Activated naive CD8-positive, alpha-beta T cell treated with anti-CD3 and anti-CD28 coated beads for 36 hours (primary cell): ENCODE measurements around the gene ZFP64. TPM values are rescaled to one million over a fixed set of nuclear protein-coding genes. Genes with fewer than 3 reads are reported as not detected.
"Not testable (repeated sequence)": the region's sequence is repeated elsewhere in the genome, so short reads cannot be mapped to it uniquely, and the experiment has no call there.

ENCODE experiments used
- DNase-seq: peaks from one replicate; pipeline ENCODE4 v3.0.0; 2021
- H3K27ac Mint-ChIP-seq: one replicate; pipeline ENCODE4 v1.8.0; 2022; ENCODE audit warnings: mild to moderate bottlenecking, moderate library complexity, mixed read lengths
- H3K27me3 Mint-ChIP-seq: one replicate; pipeline ENCODE4 v1.8.0; 2022; ENCODE audit warnings: mild to moderate bottlenecking, mixed read lengths
- H3K36me3 Mint-ChIP-seq: one replicate; pipeline ENCODE4 v1.8.0; 2021; ENCODE audit warnings: mild to moderate bottlenecking, mixed read lengths
- H3K4me1 Mint-ChIP-seq: one replicate; pipeline ENCODE4 v1.8.0; 2021; ENCODE audit warnings: mixed read lengths
- H3K4me3 Mint-ChIP-seq: one replicate; pipeline ENCODE4 v1.8.0; 2022; ENCODE audit warnings: mild to moderate bottlenecking, moderate library complexity, mixed read lengths
- H3K9me3 Mint-ChIP-seq: one replicate; pipeline ENCODE4 v1.8.0; 2022; ENCODE audit warnings: mixed read lengths
- total RNA-seq, 2 experiments: library from RNA; stranded (reverse); gene quantifications; one replicate each; pipeline ENCODE4 v1.2.3, GENCODE V29; 2021

The ZFP64 gene
- total RNA-seq, 2 experiments from 2014 or later: 13.1 to 13.5 TPM

DNA sequence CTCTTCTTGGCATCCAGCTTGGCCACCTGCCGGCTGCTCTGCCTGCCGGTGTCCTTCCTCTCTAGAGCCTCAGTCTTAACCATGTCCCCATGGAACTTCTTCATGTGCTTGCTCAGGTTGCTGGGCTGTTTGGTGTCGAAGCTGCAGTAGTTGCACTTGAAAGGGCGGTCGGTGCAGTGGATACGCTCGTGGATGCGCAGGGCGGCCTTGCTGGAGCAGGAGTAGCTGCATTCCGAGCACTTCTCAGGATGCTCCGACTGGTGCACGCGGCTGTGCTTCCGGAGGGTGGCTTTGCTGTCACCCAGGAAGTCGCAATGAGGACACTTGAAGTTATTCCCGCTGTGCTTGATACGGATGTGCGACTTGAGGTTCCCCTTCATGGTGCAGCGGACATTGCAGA, 38.7 kb downstream of the ZFP64 start:
- peaks cover 3% of the 10 kb centered on the region for H3K9me3 Mint-ChIP-seq
- H3K4me3 Mint-ChIP-seq: no peak overlapping the region
- H3K36me3 Mint-ChIP-seq: peaks cover 20% of the 10 kb centered on the region
- H3K4me1 Mint-ChIP-seq: peaks cover 1% of the 10 kb centered on the region
- no peak overlapping the region for H3K27ac Mint-ChIP-seq
- no peaks in the 10 kb centered on the region for H3K27me3 Mint-ChIP-seq
- no peak for DNase-seq

DNA sequence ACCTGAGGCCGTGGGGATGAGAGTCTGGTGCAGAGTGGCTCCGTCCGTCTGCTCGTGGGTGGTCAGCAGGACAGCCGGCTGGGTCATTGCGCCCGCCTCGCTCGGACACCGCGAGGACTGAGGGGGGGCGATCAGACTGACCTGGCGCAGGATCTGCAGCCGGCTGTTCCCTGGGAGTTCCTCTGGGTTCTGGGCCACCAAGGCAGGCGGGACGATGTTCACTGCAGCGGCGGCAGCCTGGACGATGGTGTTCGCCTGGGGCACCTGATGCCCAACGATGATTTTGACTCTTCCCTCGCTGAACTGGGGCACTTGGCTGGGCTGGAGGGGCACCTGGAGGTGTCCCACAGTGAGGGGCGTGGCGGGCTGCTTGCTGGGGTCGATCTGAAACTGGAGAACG, 39.2 kb downstream of the ZFP64 start:
- peaks cover 1% of the 10 kb centered on the region for H3K4me1 Mint-ChIP-seq
- H3K9me3 Mint-ChIP-seq: no peaks in the 10 kb centered on the region
- H3K4me3 Mint-ChIP-seq: no peak overlapping the region
- no peak overlapping the region for H3K27ac Mint-ChIP-seq
- no peak for DNase-seq
- H3K27me3 Mint-ChIP-seq: no peaks in the 10 kb centered on the region
- H3K36me3 Mint-ChIP-seq: peaks cover 17% of the 10 kb centered on the region

DNA sequence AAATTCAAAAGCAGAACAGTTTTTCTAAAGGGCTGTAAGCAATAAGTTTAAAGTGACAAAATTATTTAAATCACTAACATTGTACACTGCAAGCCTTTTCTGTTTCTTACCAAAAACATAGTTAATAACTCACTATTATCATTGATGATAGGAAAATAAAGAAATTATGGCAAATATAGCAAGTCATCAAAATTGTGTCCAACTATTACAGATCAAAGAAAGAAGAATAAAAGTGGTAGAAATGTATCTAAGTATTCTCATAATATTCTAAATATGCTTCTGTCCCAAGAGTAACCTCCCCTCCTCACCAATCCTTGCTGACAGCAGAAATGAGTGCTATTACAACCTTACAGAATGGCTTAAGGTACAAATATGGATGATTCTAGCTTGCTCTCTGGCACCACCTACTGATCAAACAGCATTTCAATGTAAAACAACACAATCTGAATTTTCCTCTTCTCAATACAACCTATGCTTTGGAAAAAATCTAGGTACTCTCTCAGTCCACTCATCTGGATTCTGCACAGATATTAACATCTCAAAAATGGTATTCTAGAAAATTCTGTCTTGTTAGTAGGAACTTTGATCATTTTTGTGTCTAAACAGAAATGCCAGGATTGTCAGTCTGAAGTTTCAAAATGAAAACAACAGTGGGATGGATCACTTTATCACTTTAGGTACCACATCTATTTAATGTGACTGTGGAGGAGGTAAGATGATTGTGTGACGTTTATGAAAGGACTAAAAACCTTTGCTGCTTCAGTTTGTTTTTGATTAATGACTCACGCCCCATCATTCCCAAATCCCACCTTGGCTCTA, 40.9 kb downstream of the ZFP64 start:
- Mint-ChIP-seq H3K36me3 (peaks cover 7% of the 10 kb centered on the region), H3K9me3 (no peaks in the 10 kb centered on the region), H3K27me3 (no peaks in the 10 kb centered on the region), H3K4me1 (peaks cover 1% of the 10 kb centered on the region), H3K27ac (no peak overlapping the region), H3K4me3 (no peak overlapping the region)
- no peak for DNase-seq

DNA sequence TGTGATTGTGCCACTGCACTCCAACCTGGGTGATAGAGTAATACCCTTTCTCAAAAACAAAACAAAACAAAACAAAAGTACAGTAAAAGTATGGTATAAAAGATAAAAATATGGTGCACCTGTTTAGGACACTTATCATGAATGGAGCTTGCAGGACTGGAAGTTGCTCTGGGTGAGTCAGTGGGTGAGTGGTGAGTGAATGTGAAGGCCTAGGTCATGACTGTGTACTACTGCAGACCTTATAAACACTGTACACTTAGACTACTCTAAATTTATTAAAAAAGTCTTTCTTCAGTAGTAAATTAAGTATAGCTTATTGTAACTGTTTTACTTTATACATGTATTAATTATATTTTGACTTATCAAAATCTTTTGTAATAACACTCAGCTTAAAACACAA, 46.0 kb downstream of the ZFP64 start:
- Mint-ChIP-seq H3K27ac (no peak overlapping the region), H3K27me3 (no peaks in the 10 kb centered on the region), H3K36me3 (peaks cover 4% of the 10 kb centered on the region), H3K9me3 (no peaks in the 10 kb centered on the region), H3K4me3 (no peak overlapping the region), H3K4me1 (no peaks in the 10 kb centered on the region)
- no peak for DNase-seq

DNA sequence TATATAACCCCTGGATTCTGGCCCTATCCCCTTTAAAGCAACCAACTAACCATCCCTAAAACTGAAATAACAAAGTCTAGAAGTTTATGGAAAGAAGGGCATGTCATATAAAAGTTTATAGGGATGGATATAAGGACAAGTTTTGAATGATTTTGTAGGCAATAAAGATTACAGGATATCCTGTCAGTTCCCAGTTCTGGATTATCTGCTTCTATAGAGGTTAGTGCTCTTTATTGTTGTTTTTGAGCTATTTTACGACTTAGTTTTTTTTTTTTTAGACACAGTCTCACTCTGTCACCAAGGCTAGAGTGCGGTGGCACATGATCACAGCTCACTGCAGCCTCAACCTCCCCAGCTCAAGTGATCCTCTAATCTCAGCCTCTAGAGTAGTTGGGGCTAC, 48.3 kb downstream of the ZFP64 start:
- Mint-ChIP-seq H3K27ac (no peak overlapping the region), H3K27me3 (no peaks in the 10 kb centered on the region), H3K4me1 (no peaks in the 10 kb centered on the region), H3K9me3 (no peaks in the 10 kb centered on the region), H3K4me3 (no peak overlapping the region), H3K36me3 (peaks cover 4% of the 10 kb centered on the region)
- DNase-seq: no peak

DNA sequence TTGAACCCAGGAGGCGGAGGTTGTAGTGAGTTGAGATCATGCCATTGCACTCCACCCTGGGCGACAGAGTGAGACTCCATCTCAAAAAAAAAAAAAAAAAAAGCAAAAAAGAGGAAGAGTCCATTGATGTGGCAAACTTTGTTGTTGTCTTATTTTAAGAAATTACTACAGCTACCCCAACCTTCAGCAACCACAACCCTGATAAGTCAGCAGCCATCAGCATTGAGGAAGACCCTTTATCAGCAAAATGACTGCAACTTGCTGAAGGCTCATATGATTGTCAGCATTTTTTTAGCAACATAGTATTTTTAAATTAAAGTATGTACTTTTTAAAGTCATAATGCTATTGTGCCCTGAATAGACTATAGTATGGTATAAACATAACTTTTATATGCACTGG, 48.8 kb downstream of the ZFP64 start:
- peaks cover 4% of the 10 kb centered on the region for H3K36me3 Mint-ChIP-seq
- no peaks in the 10 kb centered on the region for H3K4me1 Mint-ChIP-seq
- H3K9me3 Mint-ChIP-seq: no peaks in the 10 kb centered on the region
- no peak overlapping the region for H3K27ac Mint-ChIP-seq
- H3K4me3 Mint-ChIP-seq: no peak overlapping the region
- no peak for DNase-seq
- no peaks in the 10 kb centered on the region for H3K27me3 Mint-ChIP-seq

DNA sequence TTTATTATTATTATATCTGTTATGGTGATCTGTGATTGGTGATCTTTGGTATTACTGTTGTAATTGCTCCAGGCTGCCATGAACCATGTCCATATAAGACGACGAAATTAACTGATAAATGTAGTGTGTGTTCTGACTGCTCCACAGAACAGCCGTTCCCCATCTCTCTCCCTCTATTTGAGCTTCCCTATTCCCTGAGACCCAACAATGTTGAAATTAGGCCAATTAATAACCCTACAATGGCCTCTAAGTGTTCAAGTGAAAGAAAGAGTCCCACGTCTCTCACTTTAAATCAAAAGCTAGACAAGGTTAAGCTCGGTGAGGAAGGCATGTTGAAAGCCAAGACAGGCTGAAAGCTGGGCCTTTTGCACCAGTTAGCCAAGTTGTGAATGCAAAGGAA, 51.6 kb downstream of the ZFP64 start:
- no peaks in the 10 kb centered on the region for H3K27me3 Mint-ChIP-seq
- no peaks in the 10 kb centered on the region for H3K9me3 Mint-ChIP-seq
- H3K4me3 Mint-ChIP-seq: no peak overlapping the region
- peaks cover 6% of the 10 kb centered on the region for H3K36me3 Mint-ChIP-seq
- H3K27ac Mint-ChIP-seq: no peak overlapping the region
- no peaks in the 10 kb centered on the region for H3K4me1 Mint-ChIP-seq
- DNase-seq: no peak

DNA sequence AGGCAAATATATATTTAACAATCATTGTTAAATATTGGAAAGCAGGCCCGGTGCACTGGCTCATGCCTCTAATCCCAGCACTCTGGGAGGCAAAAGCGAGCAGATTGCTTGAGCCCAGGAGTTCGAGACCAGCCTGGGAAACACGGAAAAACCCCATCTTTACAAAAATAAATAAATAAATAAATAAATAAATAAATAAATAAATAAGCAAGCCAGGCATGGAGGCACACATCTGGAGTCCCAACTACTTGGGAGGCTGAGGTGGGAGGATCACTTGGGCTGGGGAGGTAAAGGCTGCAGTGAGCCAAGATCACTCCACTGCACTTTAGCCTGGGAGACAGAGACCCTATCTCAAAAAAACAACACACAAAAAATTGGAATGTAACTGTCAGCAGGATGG, 53.7 kb downstream of the ZFP64 start:
- Mint-ChIP-seq H3K27me3 (no peaks in the 10 kb centered on the region), H3K27ac (no peak overlapping the region), H3K4me3 (no peak overlapping the region), H3K36me3 (peaks cover 6% of the 10 kb centered on the region), H3K4me1 (peaks cover 2% of the 10 kb centered on the region), H3K9me3 (no peaks in the 10 kb centered on the region)
- no peak for DNase-seq

DNA sequence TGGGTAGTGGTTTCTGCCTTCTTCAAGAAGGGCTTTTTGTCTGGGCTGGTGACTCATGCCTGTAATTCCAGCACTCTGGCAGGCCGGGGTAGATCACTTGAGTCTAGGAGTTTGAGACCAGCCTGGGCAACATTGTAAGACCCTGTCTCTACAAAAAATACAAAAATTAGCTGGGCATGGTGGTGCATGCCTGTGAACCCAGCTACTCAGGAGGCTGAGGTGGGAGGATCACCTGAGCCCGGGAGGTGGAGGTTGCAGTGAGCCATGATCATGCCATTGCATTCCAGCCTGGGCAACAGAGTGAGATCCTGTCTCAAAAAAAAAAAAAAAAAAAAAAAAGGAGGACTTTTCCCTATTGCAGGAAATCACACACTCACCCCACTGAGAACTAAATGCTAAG, 57.9 kb downstream of the ZFP64 start:
- H3K4me1 Mint-ChIP-seq, H3K36me3 Mint-ChIP-seq, H3K27me3 Mint-ChIP-seq, H3K9me3 Mint-ChIP-seq, H3K4me3 Mint-ChIP-seq, H3K27ac Mint-ChIP-seq, DNase-seq: not testable (repeated sequence)

DNA sequence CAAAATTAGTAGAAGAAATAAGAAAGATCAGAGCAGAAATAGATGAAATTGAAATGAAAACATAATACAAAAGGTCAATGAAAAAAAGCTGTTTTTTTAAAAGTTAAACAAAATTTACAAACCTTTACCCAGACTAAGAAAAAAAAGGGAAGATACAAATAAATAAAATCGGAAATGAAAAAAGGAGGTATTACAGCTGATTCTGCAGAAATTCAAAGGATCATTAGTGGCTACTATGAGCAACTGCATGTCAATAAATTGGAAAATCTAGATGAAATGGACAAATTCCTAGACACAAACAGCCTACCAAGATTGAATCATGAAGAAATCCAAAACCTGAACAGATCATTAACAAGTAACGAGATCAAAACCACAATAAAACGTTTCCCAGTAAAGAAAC, 59.2 kb downstream of the ZFP64 start:
- Mint-ChIP-seq H3K9me3 (peaks cover 1% of the 10 kb centered on the region), H3K27ac (no peak overlapping the region), H3K4me3 (no peak overlapping the region), H3K4me1 (peaks cover 4% of the 10 kb centered on the region), H3K36me3 (peaks cover under 1% of the 10 kb centered on the region), H3K27me3 (no peaks in the 10 kb centered on the region)
- DNase-seq: no peak

DNA sequence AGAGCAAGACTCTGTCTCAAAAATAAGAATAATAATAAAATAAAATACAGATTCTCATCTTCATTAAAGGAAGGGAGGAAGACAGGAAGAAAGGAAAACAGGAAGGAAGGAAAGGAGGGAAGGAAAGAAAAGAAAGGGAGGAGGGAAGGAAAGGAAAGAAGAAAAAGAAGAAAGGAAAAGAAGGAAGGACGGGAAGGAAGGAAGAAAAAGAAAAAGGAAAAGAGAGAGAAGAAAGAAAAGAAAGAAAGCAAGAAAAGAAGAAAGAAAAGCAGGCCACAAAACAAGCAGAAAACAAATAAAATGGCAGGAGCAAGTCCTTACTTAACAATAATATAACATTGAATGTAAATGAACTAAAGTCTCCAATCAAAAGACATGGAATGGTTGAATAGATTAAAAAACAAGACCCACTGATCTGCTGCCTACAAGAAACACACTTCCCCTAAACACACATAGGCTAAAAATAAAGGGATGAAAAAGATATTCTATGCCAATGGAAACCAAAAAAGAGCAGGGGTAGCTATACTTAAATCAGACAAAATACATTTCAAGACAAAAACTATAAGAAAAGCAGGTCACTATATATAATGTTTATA, 60.4 kb downstream of the ZFP64 start:
- Mint-ChIP-seq H3K36me3 (no peaks in the 10 kb centered on the region), H3K9me3 (peaks cover 1% of the 10 kb centered on the region), H3K4me3 (no peak overlapping the region), H3K27me3 (no peaks in the 10 kb centered on the region), H3K27ac (no peak overlapping the region), H3K4me1 (peaks cover 4% of the 10 kb centered on the region)
- DNase-seq: no peak

DNA sequence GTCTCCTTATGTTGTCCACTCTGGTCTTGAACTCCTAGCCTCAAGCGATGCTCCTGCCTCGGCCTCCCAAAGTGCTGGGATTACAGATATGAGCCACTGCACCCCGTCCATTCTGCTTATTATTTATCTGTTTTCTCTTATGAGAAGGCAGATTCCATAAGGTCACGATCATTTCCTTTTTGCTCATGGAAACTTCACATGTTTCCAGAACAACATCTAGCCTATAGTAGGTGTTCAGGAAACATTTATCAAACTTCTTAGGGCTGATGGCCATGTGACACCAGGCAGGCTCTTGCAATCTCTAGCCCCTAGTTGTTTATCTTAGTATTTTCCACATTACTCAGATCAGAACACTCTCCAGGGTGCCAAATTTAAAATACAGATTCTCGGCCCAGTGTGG, 61.2 kb downstream of the ZFP64 start:
- Mint-ChIP-seq H3K9me3 (peaks cover 1% of the 10 kb centered on the region), H3K36me3 (no peaks in the 10 kb centered on the region), H3K27me3 (no peaks in the 10 kb centered on the region), H3K4me3 (no peak overlapping the region), H3K27ac (no peak overlapping the region), H3K4me1 (peaks cover 4% of the 10 kb centered on the region)
- no peak for DNase-seq

DNA sequence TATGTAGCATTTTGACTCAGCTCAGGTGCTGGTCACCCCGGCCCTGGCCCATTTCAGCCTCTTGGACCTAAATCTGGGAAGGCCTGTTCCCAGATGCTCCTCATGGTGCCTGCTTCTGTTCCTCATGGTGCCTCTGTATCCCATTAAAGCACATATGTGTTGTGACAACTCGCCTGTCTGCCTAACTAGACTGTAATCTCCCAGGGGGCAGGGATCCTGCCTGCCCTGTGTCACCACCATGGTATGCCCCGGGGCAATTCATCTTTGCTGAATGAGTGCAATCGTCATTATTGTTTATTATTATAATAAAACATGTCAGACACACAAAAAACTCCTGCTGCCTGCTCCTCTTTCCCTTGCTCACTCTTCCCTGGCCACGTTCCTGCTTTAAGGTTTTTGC, 62.0 kb downstream of the ZFP64 start:
- Mint-ChIP-seq H3K4me1 (peaks cover 4% of the 10 kb centered on the region), H3K27me3 (no peaks in the 10 kb centered on the region), H3K36me3 (no peaks in the 10 kb centered on the region), H3K27ac (no peak overlapping the region), H3K9me3 (peaks cover 1% of the 10 kb centered on the region), H3K4me3 (no peak overlapping the region)
- no peak for DNase-seq

DNA sequence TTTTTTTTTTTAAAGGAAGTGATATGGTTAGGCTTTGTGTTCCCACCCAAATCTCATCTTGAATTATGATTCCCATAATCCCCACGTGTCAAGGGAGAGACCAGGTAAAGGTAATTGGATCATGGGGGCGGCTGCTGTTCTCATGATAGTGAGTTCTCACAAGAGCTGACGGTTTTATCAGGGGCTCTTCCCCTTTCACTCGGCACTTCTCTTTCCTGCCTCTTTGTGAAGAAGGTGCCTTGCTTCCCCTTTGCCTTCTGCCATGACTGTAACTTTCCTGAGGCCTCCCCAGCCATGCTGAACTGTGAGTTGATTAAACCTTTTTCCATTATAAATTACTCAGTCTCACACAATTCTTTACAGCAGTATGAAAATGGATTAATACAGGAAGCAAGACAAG, 64.3 kb downstream of the ZFP64 start:
- Mint-ChIP-seq H3K4me3 (no peak overlapping the region), H3K36me3 (peaks cover 2% of the 10 kb centered on the region), H3K9me3 (peaks cover 1% of the 10 kb centered on the region), H3K27me3 (no peaks in the 10 kb centered on the region), H3K4me1 (peaks cover 2% of the 10 kb centered on the region), H3K27ac (no peak overlapping the region)
- no peak for DNase-seq

DNA sequence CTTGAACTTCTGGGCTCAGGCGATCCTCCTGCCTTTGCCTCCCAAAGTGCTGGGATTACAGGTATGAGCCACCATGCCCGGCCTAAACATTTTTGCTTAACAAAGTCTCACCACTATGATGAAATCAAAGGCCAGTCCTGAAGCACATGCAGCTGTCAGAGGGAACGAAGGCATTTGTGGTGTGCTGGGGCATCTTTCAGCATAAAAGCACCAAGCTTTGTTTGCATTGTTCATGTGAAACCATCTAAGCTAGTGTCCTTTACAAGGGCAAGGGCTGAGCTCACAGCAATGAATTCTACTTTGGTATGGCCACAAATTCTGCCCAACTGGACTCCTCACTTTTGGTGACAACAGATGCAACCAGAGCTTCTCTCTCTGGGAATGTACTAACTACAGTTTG, 66.8 kb downstream of the ZFP64 start:
- H3K4me1 Mint-ChIP-seq: peaks cover 2% of the 10 kb centered on the region
- no peak overlapping the region for H3K27ac Mint-ChIP-seq
- no peak for DNase-seq
- no peak overlapping the region for H3K4me3 Mint-ChIP-seq
- no peaks in the 10 kb centered on the region for H3K9me3 Mint-ChIP-seq
- H3K36me3 Mint-ChIP-seq: peaks cover 2% of the 10 kb centered on the region
- no peaks in the 10 kb centered on the region for H3K27me3 Mint-ChIP-seq

DNA sequence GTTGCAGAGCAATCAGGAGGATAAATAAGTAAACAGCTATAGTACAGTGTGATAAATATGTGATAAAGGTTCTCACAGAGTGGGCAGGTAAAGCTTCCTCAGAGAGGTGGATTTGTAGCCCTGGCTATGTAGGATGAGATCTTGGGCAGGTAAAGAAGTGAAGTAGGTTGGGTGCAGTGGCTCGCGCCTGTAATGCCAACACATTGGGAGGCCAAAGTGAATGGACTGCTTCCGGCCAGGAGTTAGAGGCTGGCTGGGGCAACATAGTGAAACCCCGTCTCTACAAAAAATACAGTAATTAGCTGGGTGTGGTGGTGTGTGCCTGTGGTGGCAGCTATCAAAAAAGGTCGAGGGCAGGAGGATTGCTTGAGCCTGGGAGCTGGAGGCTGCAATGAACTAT, 72.9 kb downstream of the ZFP64 start:
- H3K9me3 Mint-ChIP-seq: no peaks in the 10 kb centered on the region
- no peaks in the 10 kb centered on the region for H3K4me1 Mint-ChIP-seq
- peaks cover 11% of the 10 kb centered on the region for H3K36me3 Mint-ChIP-seq
- no peak overlapping the region for H3K27ac Mint-ChIP-seq
- H3K4me3 Mint-ChIP-seq: no peak overlapping the region
- no peaks in the 10 kb centered on the region for H3K27me3 Mint-ChIP-seq
- no peak for DNase-seq
